ENCODE measurements around the gene MVK.

GRCh38 chr12:109619002-109619604 lies 45.5 kb downstream of the MVK start:
- TF ChIP-seq POLR2A (IDR thresholded peaks at IDR 0.05; ENCODE audit: low read depth, low read length) (no peak), POLR2AphosphoS5 (IDR thresholded peaks at IDR 0.05; ENCODE audit: low read depth, low read length) (no peak), TAF1 (IDR thresholded peaks at IDR 0.05; ENCODE audit: low read depth, low read length) (no peak), SPI1 (IDR thresholded peaks at IDR 0.05; ENCODE audit: low read depth, low read length) (no peak), POU2F2 (IDR thresholded peaks at IDR 0.05; ENCODE audit: low read depth, low read length) (no peak)

All from GM12891 (cell line).